GM19452 (cell line): ENCODE measurements around the gene THUMPD3.
A peak's percentile ranks its signal among the peaks of the same experiment; 100 is the strongest.

Experiments
- ATAC-seq: cut with Tn5 transposase; IDR thresholded peaks from one replicate; pipeline ENCODE4 v1.9.1; 2021; ENCODE audit not compliant: unreplicated experiment

The THUMPD3 gene

GRCh38 chr3:9362731-9363530, at the start of gene THUMPD3:
Gene THUMPD3 (plus strand): TSS chr3:9363054. CDS start chr3:9365069, 2,015 bp downstream.
- ATAC-seq: peak; percentile 97

- no peak for ATAC-seq
These were observed 48.1 kb upstream of the THUMPD3 start for GRCh38 chr3:9314796-9315195.

GRCh38 chr3:9316881-9317361, 45.9 kb upstream of the THUMPD3 start:
- ATAC-seq: no peak

- no peak for ATAC-seq
These were observed 40.1 kb upstream of the THUMPD3 start for GRCh38 chr3:9322780-9323179.

GRCh38 chr3:9324944-9325343, 37.9 kb upstream of the THUMPD3 start:
- no peak for ATAC-seq

- no peak for ATAC-seq
These were observed 35.3 kb upstream of the THUMPD3 start for GRCh38 chr3:9327578-9327977.

GRCh38 chr3:9330166-9330703, 32.6 kb upstream of the THUMPD3 start:
- no peak for ATAC-seq

- no peak for ATAC-seq
These were observed 31.7 kb upstream of the THUMPD3 start for GRCh38 chr3:9331171-9331570.

GRCh38 chr3:9332250-9333030, 30.4 kb upstream of the THUMPD3 start:
- ATAC-seq: no peak

- ATAC-seq: no peak
These were observed 22.9 kb upstream of the THUMPD3 start for GRCh38 chr3:9339761-9340471.

- no peak for ATAC-seq
These were observed 22.4 kb upstream of the THUMPD3 start for GRCh38 chr3:9340472-9340902.

GRCh38 chr3:9342696-9343095, 20.2 kb upstream of the THUMPD3 start:
- no peak for ATAC-seq

- no peak for ATAC-seq
These were observed 19.7 kb upstream of the THUMPD3 start for GRCh38 chr3:9343115-9343514.

- no peak for ATAC-seq
These were observed 17.8 kb upstream of the THUMPD3 start for GRCh38 chr3:9345041-9345440.

GRCh38 chr3:9346141-9346540, 16.7 kb upstream of the THUMPD3 start:
- no peak for ATAC-seq

GRCh38 chr3:9347081-9347480, 15.8 kb upstream of the THUMPD3 start:
- ATAC-seq: no peak

GRCh38 chr3:9347887-9348286, 15.0 kb upstream of the THUMPD3 start:
- ATAC-seq: no peak

GRCh38 chr3:9349321-9350117, 13.3 kb upstream of the THUMPD3 start:
- no peak for ATAC-seq

GRCh38 chr3:9351709-9352126, 11.1 kb upstream of the THUMPD3 start:
- ATAC-seq: no peak
